HG03025 (cell line): ENCODE results near the gene PRCP.
"Not testable (repeated sequence)": the region's sequence is repeated elsewhere in the genome, so short reads cannot be mapped to it uniquely, and the experiment has no call there.

Experiments
- ATAC-seq: cut with Tn5 transposase; IDR thresholded peaks from one replicate; pipeline ENCODE4 v1.9.1; 2021; ENCODE audit warnings: mild to moderate bottlenecking, moderate library complexity; ENCODE audit not compliant: unreplicated experiment, low FRiP score

PRCP gene

GRCh38 chr11:82900277-82901164 lies at the start of gene PRCP:
Gene PRCP, minus strand, starts transcription at chr11:82900430. Its CDS starts 28 bp downstream, at chr11:82900402.
- peak; percentile 85 for ATAC-seq

GRCh38 chr11:82949352-82949751 lies 49.1 kb upstream of the PRCP start:
- ATAC-seq, result no peak

- no peak for ATAC-seq
Measured at GRCh38 chr11:82945682-82946081, 45.5 kb upstream of the PRCP start.

GRCh38 chr11:82945041-82945440 lies 44.8 kb upstream of the PRCP start:
- not testable (repeated sequence) for ATAC-seq

GRCh38 chr11:82944198-82944597 lies 44.0 kb upstream of the PRCP start:
- no peak for ATAC-seq

- not testable (repeated sequence) for ATAC-seq
Measured at GRCh38 chr11:82943430-82943829, 43.2 kb upstream of the PRCP start.

- ATAC-seq, result no peak
Measured at GRCh38 chr11:82942376-82942775, 42.1 kb upstream of the PRCP start.

- no peak for ATAC-seq
Measured at GRCh38 chr11:82939456-82939855, 39.2 kb upstream of the PRCP start.

GRCh38 chr11:82937554-82937953 lies 37.3 kb upstream of the PRCP start:
- no peak for ATAC-seq

- no peak for ATAC-seq
Measured at GRCh38 chr11:82936261-82936660, 36.0 kb upstream of the PRCP start.

GRCh38 chr11:82932564-82932963 lies 32.3 kb upstream of the PRCP start:
- ATAC-seq, result no peak

GRCh38 chr11:82930734-82931133 lies 30.5 kb upstream of the PRCP start:
- no peak for ATAC-seq

GRCh38 chr11:82930229-82930628 lies 30.0 kb upstream of the PRCP start:
- ATAC-seq, result no peak

- ATAC-seq, result no peak
Measured at GRCh38 chr11:82929121-82929520, 28.9 kb upstream of the PRCP start.

GRCh38 chr11:82927264-82927880 lies 27.1 kb upstream of the PRCP start:
- peak; percentile 58 for ATAC-seq

- no peak for ATAC-seq
Measured at GRCh38 chr11:82924522-82925224, 24.4 kb upstream of the PRCP start.

GRCh38 chr11:82922396-82923173 lies 22.4 kb upstream of the PRCP start:
- not testable (repeated sequence) for ATAC-seq

- ATAC-seq, result not testable (repeated sequence)
Measured at GRCh38 chr11:82920227-82920626, 20.0 kb upstream of the PRCP start.

GRCh38 chr11:82919786-82920185 lies 19.6 kb upstream of the PRCP start:
- ATAC-seq, result not testable (repeated sequence)

- ATAC-seq, result no peak
Measured at GRCh38 chr11:82909015-82909640, 8.9 kb upstream of the PRCP start.
